IMR-90 (cell line): ENCODE data around the gene SRRM1. TPM values are rescaled to one million over a fixed set of nuclear protein-coding genes. Genes with fewer than 3 reads are reported as not detected.

Experiments used
- ATAC-seq: fragments of 200-7000 bp; cut with Tn5 transposase; 2 replicates; pipeline ENCODE4 v1.9.1; 2020; ENCODE audit warnings: low read depth, mild to moderate bottlenecking, moderate library complexity
- BruUV-seq: library from RNA; stranded (reverse); fragments of 400-500 nt; replicated peaks from 2 replicates; lab custom pipeline; 2021; lab: Mats Ljungman, UMichigan
- CTCF ChIA-PET: fragments of 300-600 bp; formaldehyde crosslinking; extraction: SDS; loops from one replicate; lab custom pipeline; 2021; ENCODE audit warnings: antibody characterized with exemption; lab: Yijun Ruan, JAX
- POLR2A ChIA-PET: fragments of 300-600 bp; sonication (Branson Sonifier 250); formaldehyde crosslinking; loops from one replicate; lab custom pipeline; 2022; ENCODE audit warnings: antibody characterized with exemption; ENCODE audit not compliant: unreplicated experiment; lab: Charles Lee
- DNase-seq: peaks from one replicate; pipeline ENCODE4 v3.0.0; 2013
- H2AFZ ChIP-seq: replicated peaks from 2 replicates; pipeline ENCODE3; 2013; ENCODE audit warnings: low read length, mild to moderate bottlenecking; ENCODE audit not compliant: poor library complexity
- H2AK5ac ChIP-seq: 2 replicates; pipeline ENCODE4 v1.6.1; 2013; ENCODE audit warnings: low read depth, low read length, inconsistent platforms
- H2AK9ac ChIP-seq: replicated peaks from 2 replicates; pipeline ENCODE3; 2013; ENCODE audit warnings: mild to moderate bottlenecking, low read depth, low read length, moderate library complexity; ENCODE audit not compliant: poor library complexity
- H2BK120ac ChIP-seq: 2 replicates; pipeline ENCODE4 v1.6.1; 2013; ENCODE audit warnings: low read depth, low read length, inconsistent platforms
- H2BK15ac ChIP-seq: 3 replicates; pipeline ENCODE4 v1.6.1; 2013; ENCODE audit warnings: low read depth, low read length, inconsistent platforms
- H2BK20ac ChIP-seq: 2 replicates; pipeline ENCODE4 v1.6.1; 2013; ENCODE audit warnings: low read depth, mild to moderate bottlenecking, inconsistent platforms, low read length, moderate library complexity
- H2BK5ac ChIP-seq: 2 replicates; pipeline ENCODE4 v1.6.1; 2013; ENCODE audit warnings: mild to moderate bottlenecking, low read depth, low read length, inconsistent platforms; ENCODE audit not compliant: poor library complexity, severe bottlenecking
- H3K14ac ChIP-seq: replicated peaks from 2 replicates; pipeline ENCODE4 v1.6.1; 2013; ENCODE audit warnings: low read depth, low read length, inconsistent platforms
- H3K18ac ChIP-seq: 2 replicates; pipeline ENCODE4 v1.6.1; 2013; ENCODE audit warnings: low read depth, low read length, control low read depth
- H3K23ac ChIP-seq: 2 replicates; pipeline ENCODE4 v1.6.1; 2013; ENCODE audit warnings: low read depth, low read length, inconsistent platforms
- H3K27ac ChIP-seq: 2 replicates; pipeline ENCODE4 v1.5.1; 2013; ENCODE audit warnings: mild to moderate bottlenecking, control low read depth, low read length; ENCODE audit not compliant: insufficient read depth
- H3K27me3 ChIP-seq: 2 replicates; pipeline ENCODE4 v1.6.1; 2013; ENCODE audit warnings: low read length; ENCODE audit not compliant: control insufficient read depth, insufficient read depth
- H3K36me3 ChIP-seq: 2 replicates; pipeline ENCODE4 v1.6.1; 2013; ENCODE audit warnings: low read length, mixed read lengths; ENCODE audit not compliant: control insufficient read depth, insufficient read depth
- H3K4ac ChIP-seq: 2 replicates; pipeline ENCODE4 v1.6.1; 2013; ENCODE audit warnings: low read depth, low read length, inconsistent platforms
- H3K4me1 ChIP-seq: 2 replicates; pipeline ENCODE4 v1.6.1; 2013; ENCODE audit warnings: low read length, mixed read lengths; ENCODE audit not compliant: control insufficient read depth, insufficient read depth
- H3K4me2 ChIP-seq: 2 replicates; pipeline ENCODE4 v1.6.1; 2013; ENCODE audit warnings: low read depth, mild to moderate bottlenecking, control low read depth, low read length, moderate library complexity
- H3K4me3 ChIP-seq: 2 replicates; pipeline ENCODE4 v1.5.1; 2013; ENCODE audit warnings: low read depth, mild to moderate bottlenecking, control low read depth, low read length, moderate library complexity; ENCODE audit not compliant: insufficient read depth
- H3K56ac ChIP-seq: 2 replicates; pipeline ENCODE4 v1.6.1; 2013; ENCODE audit warnings: low read length, inconsistent platforms; ENCODE audit not compliant: insufficient read depth; ENCODE audit errors: extremely low read depth
- H3K79me1 ChIP-seq, 2 experiments: 2 replicates each; pipeline ENCODE4 v1.6.1; 2013; ENCODE audit warnings: low read length in 2 of 2, inconsistent platforms in 1 of 2, low read depth in 1 of 2
- H3K9ac ChIP-seq: 2 replicates; pipeline ENCODE4 v1.6.1; 2013; ENCODE audit warnings: low read depth, low read length, control low read depth
- H3K9me1 ChIP-seq: 2 replicates; pipeline ENCODE4 v1.6.1; 2013; ENCODE audit warnings: low read length, inconsistent platforms; ENCODE audit not compliant: insufficient read depth
- H3K9me3 ChIP-seq: 2 replicates; pipeline ENCODE4 v1.6.1; 2013; ENCODE audit warnings: low read length; ENCODE audit not compliant: control insufficient read depth, insufficient read depth
- H4K20me1 ChIP-seq: 2 replicates; pipeline ENCODE4 v1.6.1; 2013; ENCODE audit warnings: low read length, inconsistent platforms; ENCODE audit not compliant: insufficient read depth
- H4K5ac ChIP-seq: 2 replicates; pipeline ENCODE4 v1.6.1; 2013; ENCODE audit warnings: mild to moderate bottlenecking, low read depth, low read length, control low read depth
- H4K8ac ChIP-seq, 2 experiments: 2 replicates each; pipeline ENCODE4 v1.6.1; 2013; ENCODE audit warnings: low read depth in 2 of 2, low read length in 2 of 2, control low read depth in 1 of 2, inconsistent platforms in 1 of 2
- H4K91ac ChIP-seq: 2 replicates; pipeline ENCODE4 v1.6.1; 2013; ENCODE audit warnings: low read depth, low read length, inconsistent platforms; ENCODE audit not compliant: insufficient read depth
- CEBPB ChIP-seq: IDR thresholded peaks from 2 replicates; pipeline ENCODE4 v1.6.1; 2012; ENCODE audit warnings: low read depth, low read length, improper control_type of control experiment
- FOS ChIP-seq: fragments of 150-350 bp; IDR thresholded peaks from 2 replicates; pipeline ENCODE4 v1.6.1; 2016; ENCODE audit warnings: low read depth, low read length
- MAFK ChIP-seq: IDR thresholded peaks from 2 replicates; pipeline ENCODE4 v1.6.1; 2012; ENCODE audit warnings: low read depth, low read length, improper control_type of control experiment
- MAZ ChIP-seq: IDR thresholded peaks from 2 replicates; pipeline ENCODE4 v1.6.1; 2012; ENCODE audit warnings: low read depth, mild to moderate bottlenecking, low read length, improper control_type of control experiment, moderate library complexity, borderline replicate concordance
- MXI1 ChIP-seq: IDR thresholded peaks from 2 replicates; pipeline ENCODE4 v1.6.1; 2012; ENCODE audit warnings: low read depth, mild to moderate bottlenecking, low read length, moderate library complexity, borderline replicate concordance
- RAD21 ChIP-seq: IDR thresholded peaks from 2 replicates; pipeline ENCODE4 v1.6.1; 2012; ENCODE audit warnings: low read length, improper control_type of control experiment
- RCOR1 ChIP-seq: IDR thresholded peaks from 2 replicates; pipeline ENCODE4 v1.6.1; 2012; ENCODE audit warnings: mild to moderate bottlenecking, low read length, improper control_type of control experiment; ENCODE audit not compliant: insufficient replicate concordance
- SMC3 ChIP-seq: fragments of 150-350 bp; IDR thresholded peaks from 2 replicates; pipeline ENCODE4 v1.6.1; 2016; ENCODE audit warnings: low read depth, mild to moderate bottlenecking, antibody characterized with exemption, low read length, moderate library complexity
- WGBS, 2 experiments: methylation state at CpG; one replicate each; pipeline versions ENCODE4 v1.1.5 to v1.1.7; 2013; ENCODE audit warnings: missing lambda C conversion rate in 2 of 2; ENCODE audit not compliant: insufficient read length in 1 of 2; ENCODE audit errors: extremely low coverage in 2 of 2; 5-methylcytosine and 5-hydroxymethylcytosine counted together
- dilution Hi-C: fragments of 300-500 bp; cut with HindIII; formaldehyde crosslinking; loops from one replicate; pipeline ENCODE4 v1.14.3; 2018; ENCODE audit warnings: low sequenced_read_pairs; ENCODE audit not compliant: unreplicated experiment
- in situ Hi-C: fragments of 300-500 bp; cut with MboI; formaldehyde crosslinking; loops from 3 replicates; pipeline ENCODE4 v1.14.3; 2019; ENCODE audit warnings: low sequenced_read_pairs, inconsistent platforms, mixed read lengths
- intact Hi-C: fragments of 100-400 bp; cut with micrococcal nuclease; formaldehyde crosslinking; loops from 2 replicates; pipeline ENCODE4 v1.10.0; 2022
- polyA plus RNA-seq, 3 experiments: library from polyadenylated mRNA; depleted of rRNA; stranded (reverse); fragments of >200 nt; gene quantifications; 2 replicates each; pipeline ENCODE4 v1.2.3, GENCODE V29; 2012; ENCODE audit warnings: low replicate concordance in 1 of 3
- total RNA-seq: library from RNA; depleted of rRNA; stranded (reverse); fragments of >200 nt; gene quantifications from 2 replicates; pipeline ENCODE4 v1.2.3, GENCODE V29; 2012
- TF ChIP-seq, protein P1 (sequence below): fragments of 150-350 bp; IDR thresholded peaks from 2 replicates; pipeline ENCODE4 v1.6.1; 2017; ENCODE audit warnings: mild to moderate bottlenecking, antibody characterized with exemption, low read length, low read depth
- TF ChIP-seq, protein P2 (sequence below): fragments of 150-350 bp; IDR thresholded peaks from 2 replicates; pipeline ENCODE4 v1.6.1; 2016; ENCODE audit warnings: low read depth, mild to moderate bottlenecking, low read length, moderate library complexity, borderline replicate concordance

Gene SRRM1
- total and polyA plus RNA-seq, 2 of the 4 experiments (the other 2 are of a cell fraction) = 13.6 to 94.1 TPM

DNA sequence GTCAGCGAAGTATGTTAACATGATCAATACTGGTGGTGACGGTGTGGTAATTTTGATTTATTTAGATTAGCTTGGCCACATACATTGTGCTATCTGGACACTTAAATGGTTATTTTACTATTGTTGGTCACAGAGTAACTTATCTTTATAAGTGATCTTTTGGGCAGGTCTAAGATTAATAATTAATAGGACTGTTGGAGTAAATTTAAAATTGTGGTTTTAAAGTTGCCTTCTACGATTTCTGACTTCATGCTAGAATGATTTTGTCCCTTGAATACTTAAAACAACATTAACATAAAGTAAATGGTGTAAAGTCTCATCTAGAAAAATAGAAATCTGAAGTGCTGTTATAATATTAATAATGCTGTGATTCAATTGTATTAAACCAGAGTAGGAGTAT is 14.7 kb downstream of the SRRM1 start:
- WGBS, 2 experiments = 100% methylated on average over 1 of the region's 3 CpGs; no CpG with 5 or more reads in 1 of the 2 experiments
- Histone ChIP-seq H3K4me2 (no peak overlapping the region), H3K36me3 (peaks cover 45% of the 10 kb centered on the region), H4K20me1 (peaks cover 14% of the 10 kb centered on the region; the same call in 1 of the 2 replicates), H3K4me3 (no peak overlapping the region), H3K14ac (no peak overlapping the region), H3K9ac (no peak overlapping the region), H4K5ac (no peak overlapping the region), H4K91ac (no peak overlapping the region), H3K4ac (no peak overlapping the region), H3K18ac (no peak overlapping the region), H2BK5ac (no peak overlapping the region), H3K27ac (no peak overlapping the region), H2AK9ac (no peak overlapping the region), H2BK15ac (no peak overlapping the region), H2AK5ac (no peak overlapping the region), H2BK120ac (no peak overlapping the region), H3K23ac (no peak overlapping the region), H3K9me1 (no peaks in the 10 kb centered on the region), H4K8ac (no peak overlapping the region), H2AFZ (no peak overlapping the region), H3K9me3 (no peaks in the 10 kb centered on the region), H3K79me1 (peaks cover 31 to 38% of the 10 kb centered on the region in 2 experiments), H3K4me1 (no peaks in the 10 kb centered on the region), H2BK20ac (no peak overlapping the region), H3K27me3 (no peaks in the 10 kb centered on the region), H3K56ac (no peak overlapping the region)
- DNase-seq (no peak), ATAC-seq (no peak)
- CTCF ChIA-PET = no interaction called here
- intact Hi-C loops (no loop called here), dilution Hi-C loops (loop anchor here (25.0 kb wide), 1 partner anchor 555 kb away; no protein-coding TSS in a partner anchor), in situ Hi-C loops (no loop called here)
- TF ChIP-seq SMC3 = no peak
- TF ChIP-seq FOS = no peak
- TF ChIP-seq, protein P1, sequence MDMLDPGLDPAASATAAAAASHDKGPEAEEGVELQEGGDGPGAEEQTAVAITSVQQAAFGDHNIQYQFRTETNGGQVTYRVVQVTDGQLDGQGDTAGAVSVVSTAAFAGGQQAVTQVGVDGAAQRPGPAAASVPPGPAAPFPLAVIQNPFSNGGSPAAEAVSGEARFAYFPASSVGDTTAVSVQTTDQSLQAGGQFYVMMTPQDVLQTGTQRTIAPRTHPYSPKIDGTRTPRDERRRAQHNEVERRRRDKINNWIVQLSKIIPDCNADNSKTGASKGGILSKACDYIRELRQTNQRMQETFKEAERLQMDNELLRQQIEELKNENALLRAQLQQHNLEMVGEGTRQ = no peak
- TF ChIP-seq MAZ = no peak
- no peak for TF ChIP-seq MXI1
- TF ChIP-seq MAFK = no peak
- TF ChIP-seq RAD21 = no peak
- TF ChIP-seq, protein P2, sequence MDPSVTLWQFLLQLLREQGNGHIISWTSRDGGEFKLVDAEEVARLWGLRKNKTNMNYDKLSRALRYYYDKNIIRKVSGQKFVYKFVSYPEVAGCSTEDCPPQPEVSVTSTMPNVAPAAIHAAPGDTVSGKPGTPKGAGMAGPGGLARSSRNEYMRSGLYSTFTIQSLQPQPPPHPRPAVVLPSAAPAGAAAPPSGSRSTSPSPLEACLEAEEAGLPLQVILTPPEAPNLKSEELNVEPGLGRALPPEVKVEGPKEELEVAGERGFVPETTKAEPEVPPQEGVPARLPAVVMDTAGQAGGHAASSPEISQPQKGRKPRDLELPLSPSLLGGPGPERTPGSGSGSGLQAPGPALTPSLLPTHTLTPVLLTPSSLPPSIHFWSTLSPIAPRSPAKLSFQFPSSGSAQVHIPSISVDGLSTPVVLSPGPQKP = no peak
- TF ChIP-seq RCOR1 = no peak
- TF ChIP-seq CEBPB = no peak
- BruUV-seq = no TSS peak
- POLR2A ChIA-PET = no interaction called here
